K562 (cell line): ENCODE measurements around the gene PON2. TPM values are rescaled to one million over a fixed set of nuclear protein-coding genes. Genes with fewer than 3 reads are reported as not detected.

Experiments used
- E2F3 ChIP-seq: fragments of 250-450 bp; sonication (Bioruptor Pico); IDR thresholded peaks from 2 replicates; pipeline ENCODE4 v1.4.0; 2020; ENCODE audit warnings: mild to moderate bottlenecking
- EHMT2 ChIP-seq: fragments of 450-650 bp; IDR thresholded peaks from 2 replicates; pipeline ENCODE4 v1.6.1; 2018; ENCODE audit warnings: antibody characterized with exemption
- FOXP1 ChIP-seq: sonication (generic); formaldehyde crosslinking; IDR thresholded peaks from 2 replicates; pipeline ENCODE4 v1.8.0; 2022; ENCODE audit warnings: mild to moderate bottlenecking, missing genetic modification reagents
- GTF2E2 ChIP-seq: fragments of 200-800 bp; sonication (Bioruptor generic); IDR thresholded peaks from 2 replicates; pipeline ENCODE4 v1.6.1; 2016; ENCODE audit warnings: missing genetic modification characterization, missing compliant biosample characterization
- HNRNPLL ChIP-seq: fragments of 200-400 bp; formaldehyde crosslinking; IDR thresholded peaks from 2 replicates; pipeline ENCODE4 v1.6.1; 2017; ENCODE audit warnings: low read length, low read depth, mild to moderate bottlenecking; ENCODE audit not compliant: poor library complexity, severe bottlenecking
- MECOM ChIP-seq: fragments of 250-450 bp; sonication (Bioruptor Pico); IDR thresholded peaks from 2 replicates; pipeline ENCODE4 v1.8.0; 2022; ENCODE audit warnings: inconsistent platforms
- NBN ChIP-seq: fragments of 450-650 bp; IDR thresholded peaks from 2 replicates; pipeline ENCODE4 v1.6.1; 2016; ENCODE audit warnings: low read depth, mild to moderate bottlenecking
- NR2C1 ChIP-seq, 2 experiments: fragments of 450-650 bp; IDR thresholded peaks; 2 replicates each; pipeline ENCODE4 v1.6.1; 2017; ENCODE audit warnings: mild to moderate bottlenecking in 2 of 2, antibody characterized with exemption in 1 of 2, inconsistent platforms in 1 of 2, missing compliant biosample characterization in 1 of 2, missing genetic modification characterization in 1 of 2
- NR4A1 ChIP-seq, 2 experiments: fragments of 250-450 bp in 1 of 2; fragments of 450-650 bp in 1 of 2; sonication (Bioruptor Pico) in 1 of 2; IDR thresholded peaks; 2 replicates each; pipeline versions ENCODE4 v1.4.0 to v1.6.1; 2016 to 2020; ENCODE audit warnings: mild to moderate bottlenecking in 2 of 2, missing compliant biosample characterization in 1 of 2, missing genetic modification characterization in 1 of 2, moderate library complexity in 1 of 2
- OTX1 ChIP-seq: fragments of 450-650 bp; formaldehyde crosslinking; IDR thresholded peaks from 2 replicates; pipeline ENCODE4 v1.4.0; 2022; ENCODE audit warnings: mild to moderate bottlenecking
- POLR2H ChIP-seq: IDR thresholded peaks from 2 replicates; pipeline ENCODE4 v1.6.1; 2016; ENCODE audit warnings: missing genetic modification characterization, low read depth, mild to moderate bottlenecking, control low read depth, missing compliant biosample characterization, moderate library complexity
- PRMT5 ChIP-seq: sonication (generic); formaldehyde crosslinking; IDR thresholded peaks from 2 replicates; pipeline ENCODE4 v1.5.0; 2020; ENCODE audit warnings: missing genetic modification reagents
- SP1 ChIP-seq: sonication (generic); formaldehyde crosslinking; IDR thresholded peaks from 2 replicates; pipeline ENCODE4 v1.8.1; 2022; ENCODE audit warnings: mild to moderate bottlenecking, missing genetic modification reagents
- SRF ChIP-seq, 2 experiments: fragments of 250-450, 450-650 bp in 1 of 2; sonication (Bioruptor Pico) in 1 of 2; sonication (generic) in 1 of 2; formaldehyde crosslinking; IDR thresholded peaks; 2 replicates each; pipeline versions ENCODE4 v1.5.0 to v1.5.1; 2020 to 2022; ENCODE audit warnings: mild to moderate bottlenecking in 1 of 2, missing genetic modification reagents in 1 of 2
- TAF9B ChIP-seq: fragments of 450-650 bp; IDR thresholded peaks from 2 replicates; pipeline ENCODE4 v1.6.1; 2018; ENCODE audit warnings: mild to moderate bottlenecking; ENCODE audit not compliant: partially characterized antibody
- U2AF2 ChIP-seq: fragments of 200-400 bp; formaldehyde crosslinking; optimal IDR thresholded peaks from 2 replicates; pipeline ENCODE3; 2017; ENCODE audit warnings: low read depth, mild to moderate bottlenecking, low read length
- ZBTB1 ChIP-seq: sonication (generic); formaldehyde crosslinking; IDR thresholded peaks from 2 replicates; pipeline ENCODE4 v1.8.1; 2023; ENCODE audit warnings: missing genetic modification reagents, low read depth, mild to moderate bottlenecking, borderline replicate concordance
- ZKSCAN3 ChIP-seq: fragments of 250-450 bp; sonication (Bioruptor Pico); IDR thresholded peaks from 2 replicates; pipeline ENCODE4 v1.4.0; 2020
- polyA plus RNA-seq, 8 experiments: library from polyadenylated mRNA; depleted of rRNA in 4 of 8; stranded (reverse) in 5 of 8; unstranded in 3 of 8; fragments of >200 nt; fragmentation: Nextera tagmentation in 2 of 8; fragmentation: Illumina TruSeq in 1 of 8; extraction: Ambion mirVana in 2 of 8; extraction: Trizol in 1 of 8; gene quantifications; 2 replicates each; pipeline versions ENCODE4 v1.2.1 to v1.2.3, GENCODE V29; 2011 to 2014; ENCODE audit warnings: inconsistent platforms in 1 of 8, missing spikeins in 1 of 8
- total RNA-seq, 7 experiments: library from RNA; depleted of rRNA in 6 of 7; stranded (reverse); fragments of >200 nt in 6 of 7; fragmentation: Illumina TruSeq in 2 of 7; extraction: Trizol in 2 of 7; gene quantifications; 2 replicates each; pipeline versions ENCODE4 v1.2.1 to v1.2.3, GENCODE V29; 2011 to 2021; ENCODE audit warnings: low replicate concordance in 1 of 7
- TF ChIP-seq, protein P1 (sequence below), 2 experiments: IDR thresholded peaks; 2 replicates each; pipeline ENCODE4 v1.6.1; 2012; ENCODE audit warnings: improper control_type of control experiment in 2 of 2, low read depth in 2 of 2, low read length in 2 of 2, borderline replicate concordance in 1 of 2
- TF ChIP-seq, protein P2 (sequence below): fragments of 450-650 bp; IDR thresholded peaks from 2 replicates; pipeline ENCODE4 v1.6.1; 2016; ENCODE audit warnings: borderline replicate concordance
- TF ChIP-seq, protein P3 (sequence below): fragments of 250-450 bp; sonication (Bioruptor Pico); IDR thresholded peaks from 2 replicates; pipeline ENCODE4 v1.8.0; 2022; ENCODE audit warnings: inconsistent platforms

Gene PON2
- total and polyA plus RNA-seq, 9 of the 15 experiments (the other 6 are each of a cell fraction or from before 2014, with no cell fraction given): 8.5 to 30.1 (median 21.9) TPM

DNA sequence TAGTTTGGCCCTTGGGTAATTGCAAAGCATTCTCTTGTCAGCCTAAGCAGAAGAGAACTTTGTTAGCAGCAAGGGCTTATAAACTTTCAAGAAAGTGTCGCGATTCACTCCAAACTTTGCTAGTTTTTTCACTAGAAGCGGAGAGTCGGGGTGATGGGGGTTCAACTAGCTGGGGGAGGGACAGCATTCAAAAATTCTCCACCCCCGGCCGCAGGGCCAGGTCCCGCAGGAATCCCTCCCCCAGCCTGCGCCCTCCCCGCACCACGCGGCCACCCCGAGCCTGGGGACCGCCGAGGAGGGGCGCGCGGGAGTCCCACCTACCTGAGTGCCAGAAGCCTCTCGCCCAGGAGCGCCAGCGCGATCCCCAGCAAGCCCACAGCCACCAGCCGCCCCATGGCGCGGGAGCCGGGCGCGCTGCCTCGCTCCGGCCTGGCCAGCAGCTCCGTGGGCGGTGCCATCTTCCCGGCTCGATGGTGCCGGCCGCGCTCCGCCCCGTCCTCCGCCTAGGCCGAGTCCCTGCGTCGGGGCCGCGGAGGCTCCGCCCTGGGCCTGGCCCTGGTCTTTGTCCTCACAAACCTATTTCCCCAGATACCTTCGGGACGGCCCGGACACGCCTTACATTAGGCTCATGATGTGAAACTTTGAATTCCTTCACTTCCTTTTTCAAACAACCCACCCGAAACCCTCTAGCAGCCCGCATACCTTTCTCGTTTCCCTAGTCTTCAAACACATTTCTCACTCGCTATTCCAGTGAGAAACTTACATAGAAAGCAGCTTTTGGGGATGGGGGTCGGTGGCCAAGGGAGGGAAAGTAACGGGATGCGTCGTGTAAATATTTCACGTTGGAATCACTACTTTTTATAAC lies at the start of gene PON2 (continued):
- TF ChIP-seq, protein P1, sequence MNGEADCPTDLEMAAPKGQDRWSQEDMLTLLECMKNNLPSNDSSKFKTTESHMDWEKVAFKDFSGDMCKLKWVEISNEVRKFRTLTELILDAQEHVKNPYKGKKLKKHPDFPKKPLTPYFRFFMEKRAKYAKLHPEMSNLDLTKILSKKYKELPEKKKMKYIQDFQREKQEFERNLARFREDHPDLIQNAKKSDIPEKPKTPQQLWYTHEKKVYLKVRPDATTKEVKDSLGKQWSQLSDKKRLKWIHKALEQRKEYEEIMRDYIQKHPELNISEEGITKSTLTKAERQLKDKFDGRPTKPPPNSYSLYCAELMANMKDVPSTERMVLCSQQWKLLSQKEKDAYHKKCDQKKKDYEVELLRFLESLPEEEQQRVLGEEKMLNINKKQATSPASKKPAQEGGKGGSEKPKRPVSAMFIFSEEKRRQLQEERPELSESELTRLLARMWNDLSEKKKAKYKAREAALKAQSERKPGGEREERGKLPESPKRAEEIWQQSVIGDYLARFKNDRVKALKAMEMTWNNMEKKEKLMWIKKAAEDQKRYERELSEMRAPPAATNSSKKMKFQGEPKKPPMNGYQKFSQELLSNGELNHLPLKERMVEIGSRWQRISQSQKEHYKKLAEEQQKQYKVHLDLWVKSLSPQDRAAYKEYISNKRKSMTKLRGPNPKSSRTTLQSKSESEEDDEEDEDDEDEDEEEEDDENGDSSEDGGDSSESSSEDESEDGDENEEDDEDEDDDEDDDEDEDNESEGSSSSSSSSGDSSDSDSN (IDR thresholded peaks at IDR 0.05; ENCODE audit: borderline replicate concordance in 1 of 2, low read depth in 2 of 2, low read length in 2 of 2): peak; percentile 96 to 99; a peak in 3 of 4 replicates
- TF ChIP-seq ZKSCAN3: no peak
- TF ChIP-seq SP1 (CRISPR knock-in tag): peak; percentile 73
- TF ChIP-seq, protein P2, sequence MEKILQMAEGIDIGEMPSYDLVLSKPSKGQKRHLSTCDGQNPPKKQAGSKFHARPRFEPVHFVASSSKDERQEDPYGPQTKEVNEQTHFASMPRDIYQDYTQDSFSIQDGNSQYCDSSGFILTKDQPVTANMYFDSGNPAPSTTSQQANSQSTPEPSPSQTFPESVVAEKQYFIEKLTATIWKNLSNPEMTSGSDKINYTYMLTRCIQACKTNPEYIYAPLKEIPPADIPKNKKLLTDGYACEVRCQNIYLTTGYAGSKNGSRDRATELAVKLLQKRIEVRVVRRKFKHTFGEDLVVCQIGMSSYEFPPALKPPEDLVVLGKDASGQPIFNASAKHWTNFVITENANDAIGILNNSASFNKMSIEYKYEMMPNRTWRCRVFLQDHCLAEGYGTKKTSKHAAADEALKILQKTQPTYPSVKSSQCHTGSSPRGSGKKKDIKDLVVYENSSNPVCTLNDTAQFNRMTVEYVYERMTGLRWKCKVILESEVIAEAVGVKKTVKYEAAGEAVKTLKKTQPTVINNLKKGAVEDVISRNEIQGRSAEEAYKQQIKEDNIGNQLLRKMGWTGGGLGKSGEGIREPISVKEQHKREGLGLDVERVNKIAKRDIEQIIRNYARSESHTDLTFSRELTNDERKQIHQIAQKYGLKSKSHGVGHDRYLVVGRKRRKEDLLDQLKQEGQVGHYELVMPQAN: no peak
- 0 out of 2 replicates have a peak, but pooled peaks have one; percentile 25 for TF ChIP-seq NBN
- TF ChIP-seq SRF (CRISPR knock-in tag; IDR thresholded peaks at IDR 0.05): no peak; a peak in 1 of 4 replicates
- no peak for TF ChIP-seq EHMT2
- TF ChIP-seq, protein P3, sequence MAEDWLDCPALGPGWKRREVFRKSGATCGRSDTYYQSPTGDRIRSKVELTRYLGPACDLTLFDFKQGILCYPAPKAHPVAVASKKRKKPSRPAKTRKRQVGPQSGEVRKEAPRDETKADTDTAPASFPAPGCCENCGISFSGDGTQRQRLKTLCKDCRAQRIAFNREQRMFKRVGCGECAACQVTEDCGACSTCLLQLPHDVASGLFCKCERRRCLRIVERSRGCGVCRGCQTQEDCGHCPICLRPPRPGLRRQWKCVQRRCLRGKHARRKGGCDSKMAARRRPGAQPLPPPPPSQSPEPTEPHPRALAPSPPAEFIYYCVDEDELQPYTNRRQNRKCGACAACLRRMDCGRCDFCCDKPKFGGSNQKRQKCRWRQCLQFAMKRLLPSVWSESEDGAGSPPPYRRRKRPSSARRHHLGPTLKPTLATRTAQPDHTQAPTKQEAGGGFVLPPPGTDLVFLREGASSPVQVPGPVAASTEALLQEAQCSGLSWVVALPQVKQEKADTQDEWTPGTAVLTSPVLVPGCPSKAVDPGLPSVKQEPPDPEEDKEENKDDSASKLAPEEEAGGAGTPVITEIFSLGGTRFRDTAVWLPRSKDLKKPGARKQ (CRISPR knock-in tag): 0 out of 2 replicates have a peak, but pooled peaks have one; percentile 63
- peak; percentile 30 for TF ChIP-seq TAF9B
- no peak for TF ChIP-seq NR2C1 (IDR thresholded peaks at IDR 0.05)
- no peak for TF ChIP-seq NR2C1 (tag; IDR thresholded peaks at IDR 0.05)
- no peak for TF ChIP-seq U2AF2
- peak; percentile 79 for TF ChIP-seq POLR2H (tag)
- TF ChIP-seq GTF2E2 (tag): peak; percentile 29; the same call in 1 of the 2 replicates
- TF ChIP-seq ZBTB1: peak; percentile 64; the same call in 1 of the 2 replicates
- TF ChIP-seq OTX1: no peak
- no peak for TF ChIP-seq MECOM (CRISPR knock-in tag)
- TF ChIP-seq NR4A1 (CRISPR knock-in tag; IDR thresholded peaks at IDR 0.05): no peak
- TF ChIP-seq NR4A1 (tag; IDR thresholded peaks at IDR 0.05): peak; percentile 63; the same call in 1 of the 2 replicates
- TF ChIP-seq PRMT5 (CRISPR knock-in tag): no peak
- peak; percentile 52 for TF ChIP-seq HNRNPLL
- TF ChIP-seq E2F3: 0 out of 2 replicates have a peak, but pooled peaks have one; percentile 74
- TF ChIP-seq FOXP1 (CRISPR knock-in tag): peak; percentile 80; the same call in 1 of the 2 replicates
